ENCODE results near the gene MAF.

Gene MAF

DNA sequence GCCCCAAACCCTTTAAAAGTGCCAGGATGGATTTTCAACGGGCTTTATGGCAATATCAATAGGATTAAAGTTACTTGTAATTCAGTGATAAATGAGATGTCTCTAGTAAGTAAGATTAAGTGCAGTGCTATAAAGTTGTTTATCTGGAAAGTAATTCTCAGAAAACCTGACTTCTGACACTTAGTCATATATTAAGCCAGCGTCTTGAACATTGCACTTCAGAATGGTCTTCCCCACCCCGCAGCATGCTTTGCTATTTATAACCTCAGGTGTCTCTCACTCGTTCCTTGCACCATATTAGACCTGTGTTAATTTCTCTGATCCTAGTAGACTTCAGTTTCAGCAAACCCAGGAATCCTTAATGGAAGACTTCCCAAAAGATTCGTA lies 2.1 kb upstream of the MAF start:
- H3K27me3 ChIP-seq (ENCODE audit: insufficient read depth, low read length, poor library complexity, severe bottlenecking) = no peaks in the 10 kb centered on the region
- peaks cover 26% of the 10 kb centered on the region for H3K4me1 ChIP-seq (ENCODE audit: insufficient read depth, low read length, poor library complexity, severe bottlenecking)
- no peaks in the 10 kb centered on the region for H3K36me3 ChIP-seq (ENCODE audit: insufficient read depth, low read length)
- 0 out of 2 replicates have a peak, but pooled peaks cover 3% of the 10 kb centered on the region for H3F3A ChIP-seq (ENCODE audit: low read depth)
- H3K4me2 ChIP-seq (ENCODE audit: low read depth, low read length, poor library complexity, severe bottlenecking) = peak overlapping the region; percentile 90
- H3K9me3 ChIP-seq (ENCODE audit: insufficient read depth, low read depth, low read length) = no peaks in the 10 kb centered on the region
- no peak overlapping the region for H3K9ac ChIP-seq (ENCODE audit: low read depth, low read length, poor library complexity, severe bottlenecking)
- TF ChIP-seq, protein P1, sequence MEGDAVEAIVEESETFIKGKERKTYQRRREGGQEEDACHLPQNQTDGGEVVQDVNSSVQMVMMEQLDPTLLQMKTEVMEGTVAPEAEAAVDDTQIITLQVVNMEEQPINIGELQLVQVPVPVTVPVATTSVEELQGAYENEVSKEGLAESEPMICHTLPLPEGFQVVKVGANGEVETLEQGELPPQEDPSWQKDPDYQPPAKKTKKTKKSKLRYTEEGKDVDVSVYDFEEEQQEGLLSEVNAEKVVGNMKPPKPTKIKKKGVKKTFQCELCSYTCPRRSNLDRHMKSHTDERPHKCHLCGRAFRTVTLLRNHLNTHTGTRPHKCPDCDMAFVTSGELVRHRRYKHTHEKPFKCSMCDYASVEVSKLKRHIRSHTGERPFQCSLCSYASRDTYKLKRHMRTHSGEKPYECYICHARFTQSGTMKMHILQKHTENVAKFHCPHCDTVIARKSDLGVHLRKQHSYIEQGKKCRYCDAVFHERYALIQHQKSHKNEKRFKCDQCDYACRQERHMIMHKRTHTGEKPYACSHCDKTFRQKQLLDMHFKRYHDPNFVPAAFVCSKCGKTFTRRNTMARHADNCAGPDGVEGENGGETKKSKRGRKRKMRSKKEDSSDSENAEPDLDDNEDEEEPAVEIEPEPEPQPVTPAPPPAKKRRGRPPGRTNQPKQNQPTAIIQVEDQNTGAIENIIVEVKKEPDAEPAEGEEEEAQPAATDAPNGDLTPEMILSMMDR (conservative IDR thresholded peaks at IDR 0.05; ENCODE audit: low read length) = no peak
- no peaks in the 10 kb centered on the region for H3K79me2 ChIP-seq (ENCODE audit: insufficient read depth, low read length)
- no peaks in the 10 kb centered on the region for H4K20me1 ChIP-seq (ENCODE audit: insufficient read depth, low read length, poor library complexity, severe bottlenecking)
- no peaks in the 10 kb centered on the region for H3K9me2 ChIP-seq (replicated peaks; ENCODE audit: low read depth, low read length)
- H2AFZ ChIP-seq (ENCODE audit: low read length) = no peak overlapping the region
- no peak overlapping the region for H3K4me3 ChIP-seq (ENCODE audit: low read length, poor library complexity, severe bottlenecking)

DNA sequence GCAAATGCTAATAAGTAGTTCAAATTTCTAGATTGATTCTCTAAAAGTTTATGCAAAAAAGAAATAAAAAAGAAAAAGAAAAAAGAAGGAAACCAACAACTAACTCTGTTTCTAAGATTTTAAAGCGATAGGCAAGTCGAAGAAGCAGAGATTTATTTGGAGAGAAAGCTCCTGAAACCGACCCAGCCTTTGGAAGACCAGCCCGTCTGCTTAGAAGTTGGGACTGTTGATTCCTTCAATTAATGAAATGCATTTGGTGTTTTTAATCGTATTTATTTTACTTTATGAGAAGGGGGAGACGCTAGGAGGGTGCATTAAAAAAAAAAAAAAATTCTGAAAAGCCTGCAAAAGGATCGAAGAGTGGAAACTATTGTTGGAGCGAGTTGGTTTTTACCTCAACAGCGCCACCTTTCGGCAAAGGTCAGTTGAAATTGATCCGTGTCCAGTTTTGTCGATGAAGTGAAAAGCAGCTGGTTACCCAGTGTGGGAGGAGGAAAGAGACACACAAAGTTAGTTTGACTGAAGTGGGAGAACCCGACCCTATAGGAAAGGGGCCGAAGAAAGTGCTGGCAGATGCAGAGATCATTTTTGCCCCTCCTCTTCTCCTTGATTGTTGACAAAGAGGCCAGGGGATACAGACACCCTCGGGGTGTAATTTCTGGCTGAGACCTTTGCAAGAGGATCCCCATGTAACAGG lies 1.5 kb upstream of the MAF start:
- peak overlapping the region; percentile 90 for H3K4me2 ChIP-seq (ENCODE audit: low read depth, low read length, poor library complexity, severe bottlenecking)
- no peaks in the 10 kb centered on the region for H3K9me3 ChIP-seq (ENCODE audit: insufficient read depth, low read depth, low read length)
- 0 out of 2 replicates have a peak, but pooled peaks cover 3% of the 10 kb centered on the region for H3F3A ChIP-seq (ENCODE audit: low read depth)
- H3K4me1 ChIP-seq (ENCODE audit: insufficient read depth, low read length, poor library complexity, severe bottlenecking) = peaks cover 26% of the 10 kb centered on the region
- H3K9me2 ChIP-seq (replicated peaks; ENCODE audit: low read depth, low read length) = no peaks in the 10 kb centered on the region
- no peaks in the 10 kb centered on the region for H4K20me1 ChIP-seq (ENCODE audit: insufficient read depth, low read length, poor library complexity, severe bottlenecking)
- peak overlapping the region; percentile 85 for H3K4me3 ChIP-seq (ENCODE audit: low read length, poor library complexity, severe bottlenecking)
- H3K27me3 ChIP-seq (ENCODE audit: insufficient read depth, low read length, poor library complexity, severe bottlenecking) = no peaks in the 10 kb centered on the region
- no peak overlapping the region for H2AFZ ChIP-seq (ENCODE audit: low read length)
- H3K9ac ChIP-seq (ENCODE audit: low read depth, low read length, poor library complexity, severe bottlenecking) = no peak overlapping the region
- H3K36me3 ChIP-seq (ENCODE audit: insufficient read depth, low read length) = no peaks in the 10 kb centered on the region
- no peaks in the 10 kb centered on the region for H3K79me2 ChIP-seq (ENCODE audit: insufficient read depth, low read length)
- no peak for TF ChIP-seq EZH2phosphoT487 (IDR thresholded peaks at IDR 0.05; ENCODE audit: borderline replicate concordance)
- TF ChIP-seq, protein P1 (conservative IDR thresholded peaks at IDR 0.05; ENCODE audit: low read length) = peak; percentile 82

DNA sequence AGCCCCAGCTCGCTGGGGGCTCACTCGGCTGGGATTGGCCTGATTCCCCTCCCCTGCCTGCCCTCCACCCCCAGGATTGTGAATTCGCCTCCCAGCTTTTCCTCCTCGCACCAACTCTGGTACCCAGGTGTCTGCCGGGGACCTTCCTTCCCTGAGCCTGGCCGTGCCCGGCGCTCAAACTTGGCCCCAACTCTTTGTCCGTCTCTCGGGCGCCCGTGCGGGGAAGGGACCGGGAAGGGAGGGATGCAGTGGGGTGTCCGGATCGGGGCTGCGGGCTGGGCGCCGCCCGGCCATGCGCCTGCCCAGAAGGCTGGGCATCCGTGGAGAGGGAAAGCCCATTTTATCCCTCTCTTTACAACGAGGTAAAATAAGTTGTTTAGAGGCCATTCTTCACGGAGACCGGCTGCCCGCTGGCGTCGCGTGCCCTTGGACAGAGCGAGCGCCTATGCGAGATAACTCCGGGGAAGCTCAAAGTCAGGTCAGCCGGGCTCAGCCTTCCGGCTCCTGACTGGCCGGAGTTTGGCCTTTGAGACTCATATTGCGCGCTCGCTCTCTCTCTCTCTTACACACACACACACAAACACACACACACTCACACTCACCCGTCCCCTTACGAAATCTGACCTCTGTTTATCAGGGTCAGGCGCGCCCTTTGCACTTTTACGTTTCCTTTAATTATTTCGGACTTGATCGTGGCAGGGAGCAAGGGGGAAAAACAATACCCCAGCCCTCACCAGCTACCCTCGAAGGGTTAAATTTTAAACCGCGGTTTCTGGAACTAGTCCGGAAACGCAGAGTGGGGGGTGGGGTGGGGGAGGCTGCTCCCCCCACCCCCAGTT lies 774 bp upstream of the MAF start:
- Histone ChIP-seq H3F3A (ENCODE audit: low read depth) (0 out of 2 replicates have a peak, but pooled peaks cover 3% of the 10 kb centered on the region), H3K9me3 (ENCODE audit: insufficient read depth, low read depth, low read length) (no peaks in the 10 kb centered on the region), H3K4me1 (ENCODE audit: insufficient read depth, low read length, poor library complexity, severe bottlenecking) (peaks cover 26% of the 10 kb centered on the region), H3K27me3 (ENCODE audit: insufficient read depth, low read length, poor library complexity, severe bottlenecking) (no peaks in the 10 kb centered on the region), H3K4me2 (ENCODE audit: low read depth, low read length, poor library complexity, severe bottlenecking) (peak overlapping the region; percentile 90), H3K36me3 (ENCODE audit: insufficient read depth, low read length) (no peaks in the 10 kb centered on the region), H2AFZ (ENCODE audit: low read length) (peak overlapping the region; percentile 58), H3K9me2 (replicated peaks; ENCODE audit: low read depth, low read length) (no peaks in the 10 kb centered on the region), H3K4me3 (ENCODE audit: low read length, poor library complexity, severe bottlenecking) (peak overlapping the region; percentile 85), H3K79me2 (ENCODE audit: insufficient read depth, low read length) (no peaks in the 10 kb centered on the region), H3K9ac (ENCODE audit: low read depth, low read length, poor library complexity, severe bottlenecking) (peak overlapping the region; percentile 46), H4K20me1 (ENCODE audit: insufficient read depth, low read length, poor library complexity, severe bottlenecking) (no peaks in the 10 kb centered on the region)
- TF ChIP-seq, protein P1 (conservative IDR thresholded peaks at IDR 0.05; ENCODE audit: low read length) = no peak
- no peak for TF ChIP-seq EZH2phosphoT487 (IDR thresholded peaks at IDR 0.05; ENCODE audit: borderline replicate concordance)
